HG02852 (cell line): ENCODE measurements around the gene CLEC4G.
"Not testable (repeated sequence)": the region's sequence is repeated elsewhere in the genome, so short reads cannot be mapped to it uniquely, and the experiment has no call there.

ENCODE experiments used
- ATAC-seq: cut with Tn5 transposase; IDR thresholded peaks from one replicate; pipeline ENCODE4 v1.9.1; 2021; ENCODE audit warnings: mild to moderate bottlenecking, moderate library complexity; ENCODE audit not compliant: unreplicated experiment

CLEC4G gene

GRCh38 chr19:7732045-7732444 is at the start of gene CLEC4G:
Gene CLEC4G (minus strand): TSS chr19:7732110. CDS start chr19:7732102, 8 bp downstream.
- ATAC-seq, result no peak

- ATAC-seq, result no peak
These were observed 49.2 kb upstream of the CLEC4G start for GRCh38 chr19:7781157-7781556.

- ATAC-seq, result no peak
These were observed 47.9 kb upstream of the CLEC4G start for GRCh38 chr19:7779631-7780486.

- no peak for ATAC-seq
These were observed 46.2 kb upstream of the CLEC4G start for GRCh38 chr19:7778081-7778480.

GRCh38 chr19:7775761-7776160 is 43.9 kb upstream of the CLEC4G start:
- no peak for ATAC-seq

GRCh38 chr19:7773841-7774240 is 41.9 kb upstream of the CLEC4G start:
- ATAC-seq, result no peak

GRCh38 chr19:7772752-7773291 is 40.9 kb upstream of the CLEC4G start:
- ATAC-seq, result no peak

- no peak for ATAC-seq
These were observed 39.2 kb upstream of the CLEC4G start for GRCh38 chr19:7771072-7771471.

- ATAC-seq, result no peak
These were observed 37.3 kb upstream of the CLEC4G start for GRCh38 chr19:7769171-7769570.

GRCh38 chr19:7767487-7767886 is 35.6 kb upstream of the CLEC4G start:
- no peak for ATAC-seq

GRCh38 chr19:7766535-7766934 is 34.6 kb upstream of the CLEC4G start:
- ATAC-seq, result no peak

GRCh38 chr19:7765043-7765442 is 33.1 kb upstream of the CLEC4G start:
- not testable (repeated sequence) for ATAC-seq

- not testable (repeated sequence) for ATAC-seq
These were observed 32.2 kb upstream of the CLEC4G start for GRCh38 chr19:7764157-7764556.

GRCh38 chr19:7763696-7764095 is 31.8 kb upstream of the CLEC4G start:
- ATAC-seq, result no peak

- ATAC-seq, result no peak
These were observed 30.9 kb upstream of the CLEC4G start, which contains the start of gene CLEC4M for GRCh38 chr19:7762719-7763293. Gene CLEC4M (plus strand): TSS chr19:7763243. CDS start chr19:7763267, 24 bp downstream.

GRCh38 chr19:7759156-7759555 is 27.2 kb upstream of the CLEC4G start:
- no peak for ATAC-seq

GRCh38 chr19:7757358-7757757 is 25.4 kb upstream of the CLEC4G start:
- no peak for ATAC-seq

GRCh38 chr19:7756258-7756657 is 24.3 kb upstream of the CLEC4G start:
- ATAC-seq, result no peak

GRCh38 chr19:7751157-7751783 is 19.4 kb upstream of the CLEC4G start:
- ATAC-seq, result no peak

- ATAC-seq, result no peak
These were observed 16.8 kb upstream of the CLEC4G start for GRCh38 chr19:7748756-7749155.

GRCh38 chr19:7748171-7748570 is 16.3 kb upstream of the CLEC4G start:
- no peak for ATAC-seq
